WTC11 (cell line): ENCODE measurements around the gene TNRC18. TPM values are rescaled to one million over a fixed set of nuclear protein-coding genes. Genes with fewer than 3 reads are reported as not detected.
A peak's percentile ranks its signal among the peaks of the same experiment; 100 is the strongest.

Experiments
- ATAC-seq: fragments of 200-7000 bp; cut with Tn5 transposase; 2 replicates; pipeline ENCODE4 v1.10.0; 2021; ENCODE audit warnings: mild to moderate bottlenecking, moderate library complexity
- CTCF ChIA-PET: fragments of 300-600 bp; sonication (Branson Sonifier 250); formaldehyde crosslinking; loops from one replicate; lab custom pipeline; 2021; ENCODE audit warnings: antibody characterized with exemption; lab: Charles Lee
- POLR2A ChIA-PET: fragments of 350-600 bp; sonication (Branson Sonifier 250); formaldehyde crosslinking; loops from one replicate; lab custom pipeline; 2021; ENCODE audit warnings: antibody characterized with exemption; lab: Charles Lee
- DNase-seq: peaks from one replicate; pipeline ENCODE4 v3.0.0; 2021; ENCODE audit warnings: low spot score
- H3K27ac Mint-ChIP-seq: 2 replicates; pipeline ENCODE4 v1.8.0; 2021; ENCODE audit warnings: mixed read lengths
- H3K27me3 Mint-ChIP-seq: 2 replicates; pipeline ENCODE4 v1.8.0; 2021; ENCODE audit warnings: low read depth, mild to moderate bottlenecking, moderate library complexity, mixed read lengths
- H3K36me3 Mint-ChIP-seq: 2 replicates; pipeline ENCODE4 v1.8.0; 2021; ENCODE audit warnings: mixed read lengths
- H3K4me1 Mint-ChIP-seq: 2 replicates; pipeline ENCODE4 v1.8.0; 2022; ENCODE audit warnings: mixed read lengths
- H3K4me3 Mint-ChIP-seq: 2 replicates; pipeline ENCODE4 v1.8.0; 2021; ENCODE audit warnings: mild to moderate bottlenecking, moderate library complexity, mixed read lengths
- H3K9me3 Mint-ChIP-seq: 2 replicates; pipeline ENCODE4 v1.8.0; 2021; ENCODE audit warnings: mixed read lengths
- ATF1 ChIP-seq: sonication (generic); formaldehyde crosslinking; IDR thresholded peaks from 2 replicates; pipeline ENCODE4 v1.8.1; 2023; ENCODE audit warnings: mild to moderate bottlenecking, moderate library complexity, missing genetic modification reagents
- ELF4 ChIP-seq: sonication (generic); formaldehyde crosslinking; IDR thresholded peaks from 2 replicates; pipeline ENCODE4 v1.8.1; 2022; ENCODE audit warnings: low read depth, mild to moderate bottlenecking, moderate library complexity, missing genetic modification reagents
- ESRRA ChIP-seq: sonication (generic); formaldehyde crosslinking; IDR thresholded peaks from 2 replicates; pipeline ENCODE4 v1.8.1; 2022; ENCODE audit warnings: mild to moderate bottlenecking, missing genetic modification reagents, borderline replicate concordance
- FOXK1 ChIP-seq: sonication (generic); formaldehyde crosslinking; IDR thresholded peaks from 2 replicates; pipeline ENCODE4 v1.8.0; 2022; ENCODE audit warnings: mild to moderate bottlenecking, moderate library complexity, missing genetic modification reagents
- GTF2I ChIP-seq: fragments of 250-450 bp; sonication (Bioruptor Pico); conservative IDR thresholded peaks from 2 replicates; pipeline ENCODE4 v1.4.0; 2021; ENCODE audit warnings: mild to moderate bottlenecking
- NFATC4 ChIP-seq: fragments of 250-450 bp; sonication (Bioruptor Pico); IDR thresholded peaks from 2 replicates; pipeline ENCODE4 v1.9.0; 2021; ENCODE audit warnings: mild to moderate bottlenecking
- OVOL2 ChIP-seq: fragments of 250-450 bp; sonication (Bioruptor Pico); IDR thresholded peaks from 2 replicates; pipeline ENCODE4 v1.9.0; 2021; ENCODE audit warnings: mild to moderate bottlenecking, borderline replicate concordance
- RORB ChIP-seq: fragments of 250-450 bp; sonication (Bioruptor Pico); IDR thresholded peaks from 2 replicates; pipeline ENCODE4 v1.9.0; 2021; ENCODE audit warnings: mild to moderate bottlenecking
- SOX15 ChIP-seq: fragments of 250-450 bp; sonication (Bioruptor Pico); IDR thresholded peaks from 2 replicates; pipeline ENCODE4 v1.9.0; 2021; ENCODE audit warnings: mild to moderate bottlenecking
- SP1 ChIP-seq: sonication (generic); formaldehyde crosslinking; conservative IDR thresholded peaks from 2 replicates; pipeline ENCODE4 v1.8.1; 2022; ENCODE audit warnings: missing genetic modification reagents
- TP53 ChIP-seq: sonication (generic); formaldehyde crosslinking; IDR thresholded peaks from 2 replicates; pipeline ENCODE4 v1.8.1; 2023; ENCODE audit warnings: mild to moderate bottlenecking, missing genetic modification reagents
- ZNF121 ChIP-seq: sonication (generic); formaldehyde crosslinking; IDR thresholded peaks from 2 replicates; pipeline ENCODE4 v1.8.0; 2023; ENCODE audit warnings: missing genetic modification reagents
- ZNF423 ChIP-seq: fragments of 250-450 bp; sonication (Bioruptor Pico); IDR thresholded peaks from 2 replicates; pipeline ENCODE4 v2.1.2; 2022; ENCODE audit warnings: mild to moderate bottlenecking, moderate library complexity
- total RNA-seq: library from RNA; stranded (reverse); gene quantifications from 3 replicates; pipeline ENCODE4 v1.2.3, GENCODE V29; 2021
- TF ChIP-seq, protein P1 (sequence below): sonication (generic); formaldehyde crosslinking; IDR thresholded peaks from 2 replicates; pipeline ENCODE4 v1.8.1; 2023; ENCODE audit warnings: mild to moderate bottlenecking, missing genetic modification reagents
- TF ChIP-seq, protein P2 (sequence below): sonication (generic); formaldehyde crosslinking; IDR thresholded peaks from 2 replicates; pipeline ENCODE4 v1.8.0; 2022; ENCODE audit warnings: mild to moderate bottlenecking, missing genetic modification reagents
- TF ChIP-seq, protein P3 (sequence below): sonication (generic); formaldehyde crosslinking; IDR thresholded peaks from 2 replicates; pipeline ENCODE4 v1.8.0; 2023; ENCODE audit warnings: missing genetic modification reagents
- TF ChIP-seq, protein P4 (sequence below): sonication (generic); formaldehyde crosslinking; IDR thresholded peaks from 2 replicates; pipeline ENCODE4 v1.8.0; 2023; ENCODE audit warnings: missing genetic modification reagents, mild to moderate bottlenecking, borderline replicate concordance
- TF ChIP-seq, protein P5 (sequence below): fragments of 250-450 bp; sonication (Bioruptor Pico); IDR thresholded peaks from 2 replicates; pipeline ENCODE4 v1.9.0; 2021; ENCODE audit warnings: mild to moderate bottlenecking

The TNRC18 gene
- total RNA-seq, 1 experiment from 2014 or later = 55.0 TPM

DNA sequence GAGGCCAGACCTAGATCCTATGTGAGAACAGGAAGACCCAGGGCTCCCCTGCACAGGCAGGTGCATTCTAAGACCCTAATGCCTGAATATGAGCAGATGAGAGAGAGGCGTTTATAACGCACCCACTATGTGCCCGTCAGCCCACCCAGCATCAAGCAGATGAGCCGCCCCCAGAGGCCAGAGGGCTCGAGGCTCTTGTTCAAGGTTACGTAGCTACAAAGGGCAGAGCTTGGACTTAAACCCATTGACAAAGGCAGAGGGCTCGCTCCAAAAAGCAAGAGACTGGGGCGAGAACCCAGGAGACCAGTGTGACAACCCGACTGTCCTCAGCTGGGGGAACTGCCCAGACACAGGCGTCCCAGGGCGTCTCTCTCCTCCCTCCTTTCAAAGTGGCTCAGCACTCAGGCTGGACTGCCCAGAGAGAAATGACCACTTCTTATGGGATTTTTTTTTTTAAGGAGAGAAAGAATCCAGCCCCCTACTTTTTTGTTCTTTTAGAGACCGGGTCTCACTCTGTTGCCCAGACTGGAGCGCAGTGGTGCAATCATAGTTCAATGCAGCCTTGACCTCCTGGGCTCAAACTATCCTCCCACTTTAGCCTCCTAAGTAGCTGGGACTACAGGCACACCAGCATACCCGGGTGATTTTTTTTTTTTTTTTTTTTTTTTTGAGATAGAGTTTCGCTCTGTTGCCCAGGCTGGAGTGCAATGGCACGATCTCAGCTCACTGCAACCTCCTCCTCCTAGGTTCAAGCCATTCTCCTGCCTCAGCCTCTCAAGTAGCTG, 40.1 kb downstream of the TNRC18 start (continued):
- TF ChIP-seq TP53 (CRISPR knock-in tag) (no peak), OVOL2 (CRISPR knock-in tag) (no peak), SOX15 (CRISPR knock-in tag) (no peak), ELF4 (CRISPR knock-in tag) (no peak), ZNF121 (no peak), ZNF423 (CRISPR knock-in tag) (no peak), ESRRA (CRISPR knock-in tag) (no peak), ATF1 (CRISPR knock-in tag) (no peak)
- TF ChIP-seq, protein P1, sequence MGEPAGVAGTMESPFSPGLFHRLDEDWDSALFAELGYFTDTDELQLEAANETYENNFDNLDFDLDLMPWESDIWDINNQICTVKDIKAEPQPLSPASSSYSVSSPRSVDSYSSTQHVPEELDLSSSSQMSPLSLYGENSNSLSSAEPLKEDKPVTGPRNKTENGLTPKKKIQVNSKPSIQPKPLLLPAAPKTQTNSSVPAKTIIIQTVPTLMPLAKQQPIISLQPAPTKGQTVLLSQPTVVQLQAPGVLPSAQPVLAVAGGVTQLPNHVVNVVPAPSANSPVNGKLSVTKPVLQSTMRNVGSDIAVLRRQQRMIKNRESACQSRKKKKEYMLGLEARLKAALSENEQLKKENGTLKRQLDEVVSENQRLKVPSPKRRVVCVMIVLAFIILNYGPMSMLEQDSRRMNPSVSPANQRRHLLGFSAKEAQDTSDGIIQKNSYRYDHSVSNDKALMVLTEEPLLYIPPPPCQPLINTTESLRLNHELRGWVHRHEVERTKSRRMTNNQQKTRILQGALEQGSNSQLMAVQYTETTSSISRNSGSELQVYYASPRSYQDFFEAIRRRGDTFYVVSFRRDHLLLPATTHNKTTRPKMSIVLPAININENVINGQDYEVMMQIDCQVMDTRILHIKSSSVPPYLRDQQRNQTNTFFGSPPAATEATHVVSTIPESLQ (CRISPR knock-in tag) = no peak
- TF ChIP-seq, protein P2, sequence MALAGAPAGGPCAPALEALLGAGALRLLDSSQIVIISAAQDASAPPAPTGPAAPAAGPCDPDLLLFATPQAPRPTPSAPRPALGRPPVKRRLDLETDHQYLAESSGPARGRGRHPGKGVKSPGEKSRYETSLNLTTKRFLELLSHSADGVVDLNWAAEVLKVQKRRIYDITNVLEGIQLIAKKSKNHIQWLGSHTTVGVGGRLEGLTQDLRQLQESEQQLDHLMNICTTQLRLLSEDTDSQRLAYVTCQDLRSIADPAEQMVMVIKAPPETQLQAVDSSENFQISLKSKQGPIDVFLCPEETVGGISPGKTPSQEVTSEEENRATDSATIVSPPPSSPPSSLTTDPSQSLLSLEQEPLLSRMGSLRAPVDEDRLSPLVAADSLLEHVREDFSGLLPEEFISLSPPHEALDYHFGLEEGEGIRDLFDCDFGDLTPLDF = no peak
- TF ChIP-seq, protein P3, sequence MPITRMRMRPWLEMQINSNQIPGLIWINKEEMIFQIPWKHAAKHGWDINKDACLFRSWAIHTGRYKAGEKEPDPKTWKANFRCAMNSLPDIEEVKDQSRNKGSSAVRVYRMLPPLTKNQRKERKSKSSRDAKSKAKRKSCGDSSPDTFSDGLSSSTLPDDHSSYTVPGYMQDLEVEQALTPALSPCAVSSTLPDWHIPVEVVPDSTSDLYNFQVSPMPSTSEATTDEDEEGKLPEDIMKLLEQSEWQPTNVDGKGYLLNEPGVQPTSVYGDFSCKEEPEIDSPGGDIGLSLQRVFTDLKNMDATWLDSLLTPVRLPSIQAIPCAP (CRISPR knock-in tag) = no peak

DNA sequence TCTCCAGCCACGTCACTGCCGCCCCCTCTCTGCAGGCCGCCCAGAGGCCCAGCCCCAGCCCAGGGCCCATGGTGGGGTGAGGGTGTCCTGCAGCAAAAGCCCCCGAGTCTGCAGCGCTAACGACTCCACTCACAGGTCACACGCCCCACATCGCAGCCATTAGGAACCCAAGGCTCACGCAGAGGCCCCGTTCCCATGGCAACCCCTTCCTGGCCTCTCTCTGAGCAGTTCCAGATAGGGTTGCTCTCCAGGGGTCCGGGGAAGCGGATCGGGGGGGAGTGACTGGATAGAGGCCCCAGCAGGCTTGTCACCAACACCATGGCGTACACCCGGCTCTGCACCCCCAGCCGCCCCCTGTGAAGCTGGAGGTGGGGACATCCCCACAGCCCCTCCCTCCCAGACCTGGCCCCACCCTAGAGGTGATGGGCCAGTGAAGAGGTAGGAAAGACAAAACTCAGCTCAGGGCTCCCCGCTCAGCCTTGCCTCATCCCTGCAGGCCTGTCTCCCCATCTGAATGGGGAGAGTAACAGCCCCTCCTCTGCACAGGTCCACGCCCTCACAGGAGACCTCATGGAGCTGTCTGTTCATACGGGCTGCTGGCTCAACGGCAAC, 41.2 kb downstream of the TNRC18 start:
- ChIA-PET CTCF (interaction anchor here (1.1 to 3.4 kb wide), 7 partner anchors 11 to 142 kb away, joined by 3 to 23 read pairs (median 4); no protein-coding TSS in a partner anchor), POLR2A (no interaction called here)
- peaks cover 14% of the 10 kb centered on the region for H3K4me1 Mint-ChIP-seq
- no peak overlapping the region for H3K4me3 Mint-ChIP-seq
- H3K9me3 Mint-ChIP-seq = no peaks in the 10 kb centered on the region
- no peak overlapping the region for H3K27ac Mint-ChIP-seq
- H3K36me3 Mint-ChIP-seq = peaks cover 3% of the 10 kb centered on the region; the same call in 1 of the 2 replicates
- DNase-seq = peak; percentile 68
- TF ChIP-seq GTF2I (CRISPR knock-in tag) (no peak), RORB (CRISPR knock-in tag) (no peak), NFATC4 (no peak), OVOL2 (CRISPR knock-in tag) (no peak), FOXK1 (CRISPR knock-in tag) (no peak), SP1 (CRISPR knock-in tag) (no peak)
- TF ChIP-seq, protein P4, sequence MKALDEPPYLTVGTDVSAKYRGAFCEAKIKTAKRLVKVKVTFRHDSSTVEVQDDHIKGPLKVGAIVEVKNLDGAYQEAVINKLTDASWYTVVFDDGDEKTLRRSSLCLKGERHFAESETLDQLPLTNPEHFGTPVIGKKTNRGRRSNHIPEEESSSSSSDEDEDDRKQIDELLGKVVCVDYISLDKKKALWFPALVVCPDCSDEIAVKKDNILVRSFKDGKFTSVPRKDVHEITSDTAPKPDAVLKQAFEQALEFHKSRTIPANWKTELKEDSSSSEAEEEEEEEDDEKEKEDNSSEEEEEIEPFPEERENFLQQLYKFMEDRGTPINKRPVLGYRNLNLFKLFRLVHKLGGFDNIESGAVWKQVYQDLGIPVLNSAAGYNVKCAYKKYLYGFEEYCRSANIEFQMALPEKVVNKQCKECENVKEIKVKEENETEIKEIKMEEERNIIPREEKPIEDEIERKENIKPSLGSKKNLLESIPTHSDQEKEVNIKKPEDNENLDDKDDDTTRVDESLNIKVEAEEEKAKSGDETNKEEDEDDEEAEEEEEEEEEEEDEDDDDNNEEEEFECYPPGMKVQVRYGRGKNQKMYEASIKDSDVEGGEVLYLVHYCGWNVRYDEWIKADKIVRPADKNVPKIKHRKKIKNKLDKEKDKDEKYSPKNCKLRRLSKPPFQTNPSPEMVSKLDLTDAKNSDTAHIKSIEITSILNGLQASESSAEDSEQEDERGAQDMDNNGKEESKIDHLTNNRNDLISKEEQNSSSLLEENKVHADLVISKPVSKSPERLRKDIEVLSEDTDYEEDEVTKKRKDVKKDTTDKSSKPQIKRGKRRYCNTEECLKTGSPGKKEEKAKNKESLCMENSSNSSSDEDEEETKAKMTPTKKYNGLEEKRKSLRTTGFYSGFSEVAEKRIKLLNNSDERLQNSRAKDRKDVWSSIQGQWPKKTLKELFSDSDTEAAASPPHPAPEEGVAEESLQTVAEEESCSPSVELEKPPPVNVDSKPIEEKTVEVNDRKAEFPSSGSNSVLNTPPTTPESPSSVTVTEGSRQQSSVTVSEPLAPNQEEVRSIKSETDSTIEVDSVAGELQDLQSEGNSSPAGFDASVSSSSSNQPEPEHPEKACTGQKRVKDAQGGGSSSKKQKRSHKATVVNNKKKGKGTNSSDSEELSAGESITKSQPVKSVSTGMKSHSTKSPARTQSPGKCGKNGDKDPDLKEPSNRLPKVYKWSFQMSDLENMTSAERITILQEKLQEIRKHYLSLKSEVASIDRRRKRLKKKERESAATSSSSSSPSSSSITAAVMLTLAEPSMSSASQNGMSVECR (CRISPR knock-in tag) = no peak
- TF ChIP-seq, protein P2 = no peak
- TF ChIP-seq, protein P5, sequence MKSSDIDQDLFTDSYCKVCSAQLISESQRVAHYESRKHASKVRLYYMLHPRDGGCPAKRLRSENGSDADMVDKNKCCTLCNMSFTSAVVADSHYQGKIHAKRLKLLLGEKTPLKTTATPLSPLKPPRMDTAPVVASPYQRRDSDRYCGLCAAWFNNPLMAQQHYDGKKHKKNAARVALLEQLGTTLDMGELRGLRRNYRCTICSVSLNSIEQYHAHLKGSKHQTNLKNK = no peak
- no peaks in the 10 kb centered on the region for H3K27me3 Mint-ChIP-seq
- peak; percentile 70 for ATAC-seq
